Endothelial cell (in vitro differentiated cells): Measurements from ENCODE around the gene WDR76. TPM values are rescaled to one million over a fixed set of nuclear protein-coding genes. Genes with fewer than 3 reads are reported as not detected.

Experiments used
- microRNA-seq: library from miRNA; unstranded; fragments of <30 nt; microRNA quantifications from one replicate; pipeline ENCODE4, GENCODE V29; 2020; ENCODE audit not compliant: unreplicated experiment
- total RNA-seq: library from RNA; stranded (reverse); fragmentation: NEBNext Ultra II Directional; extraction: Animal tissue kit (Norgen Biotek cat#: 25700); gene quantifications from one replicate; pipeline ENCODE4 v1.2.1, GENCODE V29; 2021; ENCODE audit not compliant: unreplicated experiment

WDR76 gene
- total RNA-seq, 1 donor from 2014 or later = 4.8 TPM

Small RNAs within 50 kb of the gene (microRNA-seq; reads per million reads assigned to microRNA genes)
- gene MIR1282 = 2.5 reads per million, percentile 34 among the genes with 10 or more reads in this experiment

Other genes with a start within 250 kb of the WDR76 start
- gene PPIP5K1, start 236.8 kb upstream of the WDR76 start, total RNA-seq = 26.9 TPM
- gene CKMT1B, start 233.0 kb upstream of the WDR76 start, total RNA-seq = 12.8 TPM
- gene STRC, start 208.2 kb upstream of the WDR76 start, total RNA-seq = 1.2 TPM
- 1.9 TPM for gene CATSPER2, start 178.2 kb upstream of the WDR76 start, total RNA-seq
- 9.4 TPM for gene CKMT1A, start 133.1 kb upstream of the WDR76 start, total RNA-seq
- gene PDIA3, start 80.6 kb upstream of the WDR76 start, total RNA-seq = 655 TPM
- 1.9 TPM for gene ELL3, start 50.0 kb upstream of the WDR76 start, total RNA-seq
- 845 TPM for gene SERF2, start 34.7 kb upstream of the WDR76 start, total RNA-seq
- gene SERINC4, start 26.8 kb upstream of the WDR76 start, total RNA-seq = not detected
- 6.5 TPM for gene HYPK, start 26.4 kb upstream of the WDR76 start, total RNA-seq
- 28.6 TPM for gene MFAP1, start 2.3 kb upstream of the WDR76 start, total RNA-seq